SK-N-SH (cell line): ENCODE data around the gene CNTNAP5. TPM values are rescaled to one million over a fixed set of nuclear protein-coding genes. Genes with fewer than 3 reads are reported as not detected.

Source experiments
- CTCF ChIA-PET: fragments of 300-600, 350-600 bp; formaldehyde crosslinking; extraction: SDS; loops from one replicate; lab custom pipeline; 2021; lab: Yijun Ruan, JAX
- POLR2A ChIA-PET: fragments of 350-600 bp; sonication (Branson Sonifier 250); formaldehyde crosslinking; extraction: SDS; loops from one replicate; lab custom pipeline; 2020; ENCODE audit warnings: antibody characterized with exemption, inconsistent platforms; lab: Yijun Ruan, JAX
- DNase-seq: peaks from one replicate; pipeline ENCODE4 v3.0.0; 2012
- H2AFZ ChIP-seq: fragments of 200-600 bp; sonication (generic); 2 replicates; pipeline ENCODE4 v1.8.1; 2016; ENCODE audit warnings: antibody characterized with exemption, mild to moderate bottlenecking, low read depth
- H3F3A ChIP-seq: fragments of 200-600 bp; sonication (generic); replicated peaks from 2 replicates; pipeline ENCODE3; 2016; ENCODE audit warnings: antibody characterized with exemption, mild to moderate bottlenecking; ENCODE audit not compliant: insufficient read depth
- H3K27ac ChIP-seq, 2 experiments: fragments of 200-500 bp in 1 of 2; fragments of 200-600 bp in 1 of 2; sonication (Bioruptor generic) in 1 of 2; sonication (generic), shearing (Covaris generic) in 1 of 2; 2 replicates each; pipeline versions ENCODE4 v1.5.1 to v1.6.1; 2014 to 2016; ENCODE audit warnings: low read depth in 2 of 2, inconsistent platforms in 1 of 2, low read length in 1 of 2, mild to moderate bottlenecking in 1 of 2, mixed read lengths in 1 of 2
- H3K27me3 ChIP-seq: fragments of 200-600 bp; sonication (generic), shearing (Covaris generic); 2 replicates; pipeline ENCODE4 v1.6.1; 2016; ENCODE audit warnings: mixed run types; ENCODE audit not compliant: insufficient read depth
- H3K36me3 ChIP-seq, 2 experiments: fragments of 200-500 bp in 1 of 2; fragments of 200-600 bp in 1 of 2; sonication (Bioruptor generic) in 1 of 2; sonication (generic) in 1 of 2; replicated peaks in 1 of 2; 2 replicates each; pipeline versions ENCODE3 to v1.5.1; 2014 to 2016; ENCODE audit warnings: low read length in 1 of 2, mild to moderate bottlenecking in 1 of 2; ENCODE audit not compliant: insufficient read depth in 2 of 2, control insufficient read depth in 1 of 2
- H3K4me1 ChIP-seq, 2 experiments: fragments of 200-500 bp in 1 of 2; fragments of 200-600 bp in 1 of 2; sonication (Bioruptor generic) in 1 of 2; sonication (generic), shearing (Covaris generic) in 1 of 2; 2 replicates each; pipeline versions ENCODE4 v1.5.1 to v1.6.1; 2014 to 2016; ENCODE audit warnings: low read depth in 1 of 2, low read length in 1 of 2, mixed run types in 1 of 2; ENCODE audit not compliant: insufficient read depth in 2 of 2, control insufficient read depth in 1 of 2
- H3K4me2 ChIP-seq: fragments of 200-600 bp; sonication (generic), shearing (Covaris generic); 2 replicates; pipeline ENCODE4 v1.6.1; 2017; ENCODE audit warnings: mixed run types
- H3K4me3 ChIP-seq, 2 experiments: fragments of 200-500 bp in 1 of 2; fragments of 200-600 bp in 1 of 2; sonication (Bioruptor generic) in 1 of 2; sonication (generic), shearing (Covaris generic) in 1 of 2; 2 replicates each; pipeline versions ENCODE4 v1.5.1 to v1.8.1; 2014 to 2016; ENCODE audit warnings: low read depth in 2 of 2, inconsistent platforms in 1 of 2, low read length in 1 of 2, mild to moderate bottlenecking in 1 of 2, mixed read lengths in 1 of 2, moderate library complexity in 1 of 2
- H3K79me2 ChIP-seq: fragments of 200-600 bp; sonication (generic); 2 replicates; pipeline ENCODE4 v1.8.1; 2017; ENCODE audit warnings: mild to moderate bottlenecking; ENCODE audit not compliant: insufficient read depth
- H3K9ac ChIP-seq: fragments of 200-600 bp; sonication (generic); 2 replicates; pipeline ENCODE4 v1.6.1; 2017; ENCODE audit warnings: mixed run types
- H3K9me2 ChIP-seq: fragments of 200-600 bp; sonication (generic); 2 replicates; pipeline ENCODE4 v1.6.1; 2017; ENCODE audit warnings: mixed run types
- H3K9me3 ChIP-seq: fragments of 200-600 bp; sonication (generic); 2 replicates; pipeline ENCODE4 v1.6.1; 2017; ENCODE audit warnings: mixed run types, mild to moderate bottlenecking, moderate library complexity
- H4K20me1 ChIP-seq: fragments of 200-600 bp; sonication (generic); 2 replicates; pipeline ENCODE4 v1.6.1; 2017; ENCODE audit warnings: mild to moderate bottlenecking, mixed run types; ENCODE audit not compliant: insufficient read depth
- CHD2 ChIP-seq: fragments of 150-350 bp; IDR thresholded peaks from 2 replicates; pipeline ENCODE4 v1.6.1; 2018; ENCODE audit warnings: low read length; ENCODE audit not compliant: partially characterized antibody
- EZH2phosphoT487 ChIP-seq: fragments of 200-600 bp; sonication (generic); IDR thresholded peaks from 2 replicates; pipeline ENCODE4 v1.6.1; 2017; ENCODE audit warnings: low read depth, mixed run types, mild to moderate bottlenecking, antibody characterized with exemption, moderate library complexity, borderline replicate concordance
- GABPA ChIP-seq: IDR thresholded peaks from 2 replicates; pipeline ENCODE4 v1.4.0; 2012; ENCODE audit warnings: low read depth, mild to moderate bottlenecking
- GATA2 ChIP-seq: sonication (generic); formaldehyde crosslinking; IDR thresholded peaks from 2 replicates; pipeline ENCODE4 v1.5.0; 2020; ENCODE audit warnings: mild to moderate bottlenecking, missing genetic modification reagents
- IRF3 ChIP-seq: fragments of 150-350 bp; IDR thresholded peaks from 2 replicates; pipeline ENCODE4 v1.6.1; 2016; ENCODE audit warnings: mild to moderate bottlenecking, low read depth, low read length
- MEF2A ChIP-seq: IDR thresholded peaks from 2 replicates; pipeline ENCODE4 v1.4.0; 2012; ENCODE audit warnings: low read depth, borderline replicate concordance
- MXI1 ChIP-seq: IDR thresholded peaks from 2 replicates; pipeline ENCODE4 v1.6.1; 2012; ENCODE audit warnings: mild to moderate bottlenecking, low read depth, low read length, improper control_type of control experiment
- NFIC ChIP-seq: IDR thresholded peaks from 2 replicates; pipeline ENCODE4 v1.4.0; 2012; ENCODE audit warnings: borderline replicate concordance
- POLR2AphosphoS5 ChIP-seq: IDR thresholded peaks from 2 replicates; pipeline ENCODE4 v1.6.1; 2012; ENCODE audit warnings: low read depth, low read length
- RFX5 ChIP-seq: IDR thresholded peaks from 2 replicates; pipeline ENCODE4 v1.6.1; 2012; ENCODE audit warnings: mild to moderate bottlenecking, improper control_type of control experiment, low read length
- RXRA ChIP-seq: IDR thresholded peaks from 2 replicates; pipeline ENCODE4 v1.4.0; 2012; ENCODE audit warnings: low read depth, mild to moderate bottlenecking, borderline replicate concordance
- SIN3A ChIP-seq: IDR thresholded peaks from 2 replicates; pipeline ENCODE4 v1.6.1; 2012; ENCODE audit warnings: low read depth, mild to moderate bottlenecking, low read length, moderate library complexity, borderline replicate concordance
- SMC3 ChIP-seq: IDR thresholded peaks from 2 replicates; pipeline ENCODE4 v1.6.1; 2012; ENCODE audit warnings: low read depth, low read length, improper control_type of control experiment
- TAF1 ChIP-seq: IDR thresholded peaks from 2 replicates; pipeline ENCODE4 v1.6.1; 2012; ENCODE audit warnings: low read depth, mild to moderate bottlenecking, low read length, moderate library complexity, borderline replicate concordance
- TEAD4 ChIP-seq: IDR thresholded peaks from 2 replicates; pipeline ENCODE4 v1.4.0; 2012; ENCODE audit warnings: mild to moderate bottlenecking, borderline replicate concordance; ENCODE audit not compliant: insufficient read depth
- USF1 ChIP-seq: IDR thresholded peaks from 2 replicates; pipeline ENCODE4 v1.4.0; 2012; ENCODE audit warnings: low read depth, borderline replicate concordance
- YY1 ChIP-seq: IDR thresholded peaks from 2 replicates; pipeline ENCODE4 v1.4.0; 2012; ENCODE audit warnings: low read depth, mild to moderate bottlenecking
- WGBS: methylation state at CpG from one replicate; pipeline ENCODE4 v1.1.6; 2017; ENCODE audit warnings: low lambda C conversion rate; 5-methylcytosine and 5-hydroxymethylcytosine counted together
- polyA plus RNA-seq, 3 experiments: library from polyadenylated mRNA; depleted of rRNA; stranded (reverse); fragments of >200 nt; gene quantifications; 2 replicates each; pipeline ENCODE4 v1.2.3, GENCODE V29; 2012
- TF ChIP-seq, protein P1 (sequence below): IDR thresholded peaks from 2 replicates; pipeline ENCODE4; 2012
- TF ChIP-seq, protein P2 (sequence below): IDR thresholded peaks from 2 replicates; pipeline ENCODE4 v1.4.0; 2012; ENCODE audit warnings: low read depth

Gene CNTNAP5
- polyA plus RNA-seq, 1 of the 3 experiments (the other 2 are of a cell fraction), result 0.08 TPM

DNA sequence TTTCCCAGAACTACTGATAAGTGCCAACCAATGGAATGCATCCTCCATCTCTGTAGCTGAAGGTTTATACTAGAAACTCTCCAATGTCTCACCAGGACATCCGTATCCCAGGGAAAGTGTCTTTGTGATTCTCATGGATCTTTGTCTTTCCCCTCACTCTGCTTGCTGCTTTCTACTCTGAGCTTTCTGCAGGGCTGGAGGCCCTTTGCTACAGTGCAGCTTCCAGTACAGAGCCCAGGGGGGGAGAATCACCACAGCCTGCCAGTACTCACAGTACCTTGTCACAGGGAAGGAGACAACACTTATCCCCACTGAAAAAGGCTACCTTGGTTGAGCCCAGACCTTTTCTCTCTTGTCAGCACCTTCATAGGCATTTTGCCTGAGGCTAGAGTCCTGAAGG, 627.0 kb downstream of the CNTNAP5 start (continued):
- TF ChIP-seq, protein P1, sequence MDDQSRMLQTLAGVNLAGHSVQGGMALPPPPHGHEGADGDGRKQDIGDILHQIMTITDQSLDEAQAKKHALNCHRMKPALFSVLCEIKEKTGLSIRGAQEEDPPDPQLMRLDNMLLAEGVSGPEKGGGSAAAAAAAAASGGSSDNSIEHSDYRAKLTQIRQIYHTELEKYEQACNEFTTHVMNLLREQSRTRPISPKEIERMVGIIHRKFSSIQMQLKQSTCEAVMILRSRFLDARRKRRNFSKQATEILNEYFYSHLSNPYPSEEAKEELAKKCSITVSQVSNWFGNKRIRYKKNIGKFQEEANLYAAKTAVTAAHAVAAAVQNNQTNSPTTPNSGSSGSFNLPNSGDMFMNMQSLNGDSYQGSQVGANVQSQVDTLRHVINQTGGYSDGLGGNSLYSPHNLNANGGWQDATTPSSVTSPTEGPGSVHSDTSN, result no peak
- TF ChIP-seq GATA2, result no peak
- TF ChIP-seq YY1, result no peak
- TF ChIP-seq, protein P2, sequence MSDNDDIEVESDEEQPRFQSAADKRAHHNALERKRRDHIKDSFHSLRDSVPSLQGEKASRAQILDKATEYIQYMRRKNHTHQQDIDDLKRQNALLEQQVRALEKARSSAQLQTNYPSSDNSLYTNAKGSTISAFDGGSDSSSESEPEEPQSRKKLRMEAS, result no peak
- no peak for TF ChIP-seq SIN3A

DNA sequence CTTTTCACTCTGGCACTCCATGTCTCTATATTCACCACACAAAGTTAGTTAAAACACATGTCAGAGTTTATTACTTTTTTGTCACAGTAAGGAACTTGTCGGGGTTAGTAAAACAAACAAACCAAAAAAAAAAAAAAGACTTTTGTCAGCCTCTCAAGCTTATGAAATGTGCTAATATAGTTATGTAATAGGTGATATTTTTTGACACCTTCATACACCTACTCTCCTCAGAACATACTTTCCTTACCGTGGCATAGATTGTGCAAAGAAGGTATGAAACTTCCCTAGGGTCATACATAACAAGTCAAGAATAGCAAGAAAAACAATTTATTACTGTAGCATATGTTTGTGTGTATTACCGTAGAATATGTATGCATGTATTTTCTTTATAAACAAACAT, 633.3 kb downstream of the CNTNAP5 start:
- no peaks in the 10 kb centered on the region for H3K79me2 ChIP-seq
- H4K20me1 ChIP-seq, result no peaks in the 10 kb centered on the region
- H3K27ac ChIP-seq, result no peak overlapping the region
- TF ChIP-seq USF1 (no peak), TEAD4 (no peak), TAF1 (no peak), EZH2phosphoT487 (no peak), MXI1 (no peak), RXRA (no peak), SMC3 (no peak), RFX5 (no peak), YY1 (no peak), CHD2 (no peak), NFIC (no peak), MEF2A (no peak), GABPA (no peak), IRF3 (no peak), POLR2AphosphoS5 (no peak)
- TF ChIP-seq, protein P2, result no peak
- no peak overlapping the region for H3K4me2 ChIP-seq
- no peak for DNase-seq
- no peaks in the 10 kb centered on the region for H3K27me3 ChIP-seq
- no peaks in the 10 kb centered on the region for H3K4me1 ChIP-seq
- ChIA-PET CTCF (interaction anchor here (1.1 kb wide), 1 partner anchor 10 kb away, joined by 3 read pairs; no protein-coding TSS in a partner anchor), POLR2A (no interaction called here)
- 27% methylated on average over 3 of the region's 3 CpGs for WGBS
- no peaks in the 10 kb centered on the region for H3K9me3 ChIP-seq
- no peaks in the 10 kb centered on the region for H3K36me3 ChIP-seq
- no peak overlapping the region for H2AFZ ChIP-seq
- no peak overlapping the region for H3K9ac ChIP-seq
- H3F3A ChIP-seq, result no peaks in the 10 kb centered on the region
- no peaks in the 10 kb centered on the region for H3K9me2 ChIP-seq
- no peak overlapping the region for H3K4me3 ChIP-seq
